CMK (cell line): Measurements from ENCODE around the gene KRTAP2-2.

Source experiments
- DNase-seq: peaks from one replicate; pipeline ENCODE4 v3.0.0-alpha.2; 2010; ENCODE audit warnings: low read depth

KRTAP2-2 gene

GRCh38 chr17:41020336-41020735 lies 34.7 kb downstream of the KRTAP2-2 start:
- DNase-seq = no peak

- DNase-seq = no peak
These were observed 35.6 kb downstream of the KRTAP2-2 start for GRCh38 chr17:41019415-41019814.

GRCh38 chr17:41018541-41018940 lies 36.5 kb downstream of the KRTAP2-2 start:
- DNase-seq = no peak

- DNase-seq = no peak
These were observed 38.3 kb downstream of the KRTAP2-2 start for GRCh38 chr17:41016578-41017215.

GRCh38 chr17:41015454-41015853 lies 39.6 kb downstream of the KRTAP2-2 start:
- DNase-seq = no peak

- no peak for DNase-seq
These were observed 41.4 kb downstream of the KRTAP2-2 start for GRCh38 chr17:41013606-41014005.

GRCh38 chr17:41013181-41013580 lies 41.8 kb downstream of the KRTAP2-2 start:
- DNase-seq = no peak

GRCh38 chr17:41012326-41013120 lies 42.5 kb downstream of the KRTAP2-2 start:
- DNase-seq = no peak

- DNase-seq = no peak
These were observed 44.6 kb downstream of the KRTAP2-2 start for GRCh38 chr17:41010441-41010840.

- DNase-seq = no peak
These were observed 45.1 kb downstream of the KRTAP2-2 start for GRCh38 chr17:41009936-41010335.

- no peak for DNase-seq
These were observed 45.7 kb downstream of the KRTAP2-2 start for GRCh38 chr17:41009301-41009760.

- DNase-seq = no peak
These were observed 46.2 kb downstream of the KRTAP2-2 start, which contains the start of gene KRTAP3-1 for GRCh38 chr17:41008811-41009210. TSS of gene KRTAP3-1 (minus strand) at chr17:41009128. CDS start at chr17:41009074, 54 bp downstream.
